Measurements from ENCODE around the gene MYO1C.
"Not testable (repeated sequence)": the region's sequence is repeated elsewhere in the genome, so short reads cannot be mapped to it uniquely, and the experiment has no call there.

Gene MYO1C

GRCh38 chr17:1460233-1460632 lies 32.3 kb downstream of the MYO1C start:
- DNase-seq, result peak; percentile 45

GRCh38 chr17:1455797-1456599 lies 36.5 kb downstream of the MYO1C start, which contains the start of gene CRK:
CRK (minus strand) TSS chr17:1456232; CDS start chr17:1456117, 115 bp downstream.
- peak; percentile 99 for DNase-seq

- peak; percentile 48 for DNase-seq
These were observed 37.1 kb downstream of the MYO1C start for GRCh38 chr17:1455291-1455796.

- no peak for DNase-seq
These were observed 37.9 kb downstream of the MYO1C start for GRCh38 chr17:1454541-1454940.

- not testable (repeated sequence) for DNase-seq
These were observed 38.8 kb downstream of the MYO1C start for GRCh38 chr17:1453694-1454093.

GRCh38 chr17:1452836-1453235 lies 39.6 kb downstream of the MYO1C start:
- DNase-seq, result no peak

GRCh38 chr17:1450261-1450660 lies 42.2 kb downstream of the MYO1C start:
- DNase-seq, result not testable (repeated sequence)

GRCh38 chr17:1449412-1449967 lies 43.0 kb downstream of the MYO1C start:
- DNase-seq, result no peak

GRCh38 chr17:1447052-1447451 lies 45.4 kb downstream of the MYO1C start:
- DNase-seq, result no peak

GRCh38 chr17:1446201-1446600 lies 46.3 kb downstream of the MYO1C start:
- no peak for DNase-seq

GRCh38 chr17:1445695-1446094 lies 46.8 kb downstream of the MYO1C start:
- not testable (repeated sequence) for DNase-seq

GRCh38 chr17:1442721-1443120 lies 49.8 kb downstream of the MYO1C start:
- DNase-seq, result not testable (repeated sequence)

- no peak for DNase-seq
These were observed 50.3 kb downstream of the MYO1C start for GRCh38 chr17:1442187-1442586.

- DNase-seq, result no peak
These were observed 51.6 kb downstream of the MYO1C start for GRCh38 chr17:1440921-1441320.

- DNase-seq, result no peak
These were observed 53.8 kb downstream of the MYO1C start for GRCh38 chr17:1438593-1439083.

GRCh38 chr17:1435326-1435725 lies 57.2 kb downstream of the MYO1C start:
- no peak for DNase-seq

GRCh38 chr17:1434150-1434549 lies 58.3 kb downstream of the MYO1C start:
- no peak for DNase-seq

- no peak for DNase-seq
These were observed 60.8 kb downstream of the MYO1C start for GRCh38 chr17:1431631-1432104.

GRCh38 chr17:1423456-1424135 lies 68.9 kb downstream of the MYO1C start:
- DNase-seq, result no peak

GRCh38 chr17:1422885-1423284 lies 69.6 kb downstream of the MYO1C start:
- DNase-seq, result no peak

- no peak for DNase-seq
These were observed 71.0 kb downstream of the MYO1C start for GRCh38 chr17:1421470-1421869.

- no peak for DNase-seq
These were observed 71.5 kb downstream of the MYO1C start for GRCh38 chr17:1420981-1421380.

GRCh38 chr17:1420163-1420562 lies 72.3 kb downstream of the MYO1C start:
- DNase-seq, result no peak

All from CD4-positive, alpha-beta T cell treated with Interleukin-17A for 4 hours (primary cell).